GM12891 (cell line): ENCODE measurements around the gene OR7C2.

Source experiments
- POLR2A ChIP-seq: IDR thresholded peaks from 2 replicates; pipeline ENCODE4 v1.6.1; 2011; ENCODE audit warnings: low read depth, low read length, control low read depth
- POLR2AphosphoS5 ChIP-seq: IDR thresholded peaks from 2 replicates; pipeline ENCODE4 v1.6.1; 2011; ENCODE audit warnings: low read depth, low read length, control low read depth
- TAF1 ChIP-seq: IDR thresholded peaks from 2 replicates; pipeline ENCODE4 v1.6.1; 2011; ENCODE audit warnings: low read depth, low read length, control low read depth

GRCh38 chr19:14959263-14959662, 18.0 kb downstream of the OR7C2 start:
- TF ChIP-seq TAF1 (no peak), POLR2A (no peak), POLR2AphosphoS5 (no peak)
